CD4-positive, alpha-beta T cell treated with Interleukin-4 for 4 hours (primary cell): ENCODE data around the gene DNAJC10.
A peak's percentile ranks its signal among the peaks of the same experiment; 100 is the strongest.
"Not testable (repeated sequence)": the region's sequence is repeated elsewhere in the genome, so short reads cannot be mapped to it uniquely, and the experiment has no call there.

Experiments
- DNase-seq: peaks from one replicate; pipeline ENCODE4 v3.0.0-alpha.2; 2020

Gene DNAJC10, protein sequence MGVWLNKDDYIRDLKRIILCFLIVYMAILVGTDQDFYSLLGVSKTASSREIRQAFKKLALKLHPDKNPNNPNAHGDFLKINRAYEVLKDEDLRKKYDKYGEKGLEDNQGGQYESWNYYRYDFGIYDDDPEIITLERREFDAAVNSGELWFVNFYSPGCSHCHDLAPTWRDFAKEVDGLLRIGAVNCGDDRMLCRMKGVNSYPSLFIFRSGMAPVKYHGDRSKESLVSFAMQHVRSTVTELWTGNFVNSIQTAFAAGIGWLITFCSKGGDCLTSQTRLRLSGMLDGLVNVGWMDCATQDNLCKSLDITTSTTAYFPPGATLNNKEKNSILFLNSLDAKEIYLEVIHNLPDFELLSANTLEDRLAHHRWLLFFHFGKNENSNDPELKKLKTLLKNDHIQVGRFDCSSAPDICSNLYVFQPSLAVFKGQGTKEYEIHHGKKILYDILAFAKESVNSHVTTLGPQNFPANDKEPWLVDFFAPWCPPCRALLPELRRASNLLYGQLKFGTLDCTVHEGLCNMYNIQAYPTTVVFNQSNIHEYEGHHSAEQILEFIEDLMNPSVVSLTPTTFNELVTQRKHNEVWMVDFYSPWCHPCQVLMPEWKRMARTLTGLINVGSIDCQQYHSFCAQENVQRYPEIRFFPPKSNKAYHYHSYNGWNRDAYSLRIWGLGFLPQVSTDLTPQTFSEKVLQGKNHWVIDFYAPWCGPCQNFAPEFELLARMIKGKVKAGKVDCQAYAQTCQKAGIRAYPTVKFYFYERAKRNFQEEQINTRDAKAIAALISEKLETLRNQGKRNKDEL

DNA sequence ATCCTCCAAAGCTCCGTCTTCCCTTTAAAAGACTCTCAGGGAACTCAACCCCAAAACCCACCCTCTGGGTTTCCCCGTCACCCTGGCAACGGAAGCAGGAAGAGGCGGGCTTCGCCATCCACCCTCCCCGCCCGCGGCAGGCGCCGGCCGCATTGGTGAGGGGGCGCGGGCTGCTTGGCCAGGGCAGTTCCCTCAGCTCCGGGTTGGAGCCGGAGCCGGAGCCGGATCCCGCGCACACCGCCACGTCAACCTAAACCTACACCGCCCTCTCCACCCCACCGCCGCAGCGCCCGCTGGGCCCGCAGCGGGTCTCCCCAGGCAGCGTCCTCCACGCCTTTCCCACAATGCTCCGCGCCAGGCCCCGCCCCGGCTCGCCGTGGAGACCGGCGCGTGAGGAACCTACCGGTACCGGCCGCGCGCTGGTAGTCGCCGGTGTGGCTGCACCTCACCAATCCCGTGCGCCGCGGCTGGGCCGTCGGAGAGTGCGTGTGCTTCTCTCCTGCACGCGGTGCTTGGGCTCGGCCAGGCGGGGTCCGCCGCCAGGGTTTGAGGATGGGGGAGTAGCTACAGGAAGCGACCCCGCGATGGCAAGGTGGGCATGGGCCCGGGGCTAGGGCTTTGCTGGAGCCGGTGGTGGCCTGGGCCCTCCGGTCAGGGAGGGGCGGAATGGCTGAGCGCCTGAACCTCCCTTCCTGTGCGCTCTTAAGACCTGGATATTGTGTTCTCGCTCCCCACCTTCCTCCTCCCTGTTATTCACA lies at the start of gene DNAJC10:
Gene DNAJC10, plus strand, starts transcription at position 366 of the 758 bp plus-strand sequence. CDS start 1,830 bp downstream, outside the sequence.
- peak; percentile 88 for DNase-seq

DNA sequence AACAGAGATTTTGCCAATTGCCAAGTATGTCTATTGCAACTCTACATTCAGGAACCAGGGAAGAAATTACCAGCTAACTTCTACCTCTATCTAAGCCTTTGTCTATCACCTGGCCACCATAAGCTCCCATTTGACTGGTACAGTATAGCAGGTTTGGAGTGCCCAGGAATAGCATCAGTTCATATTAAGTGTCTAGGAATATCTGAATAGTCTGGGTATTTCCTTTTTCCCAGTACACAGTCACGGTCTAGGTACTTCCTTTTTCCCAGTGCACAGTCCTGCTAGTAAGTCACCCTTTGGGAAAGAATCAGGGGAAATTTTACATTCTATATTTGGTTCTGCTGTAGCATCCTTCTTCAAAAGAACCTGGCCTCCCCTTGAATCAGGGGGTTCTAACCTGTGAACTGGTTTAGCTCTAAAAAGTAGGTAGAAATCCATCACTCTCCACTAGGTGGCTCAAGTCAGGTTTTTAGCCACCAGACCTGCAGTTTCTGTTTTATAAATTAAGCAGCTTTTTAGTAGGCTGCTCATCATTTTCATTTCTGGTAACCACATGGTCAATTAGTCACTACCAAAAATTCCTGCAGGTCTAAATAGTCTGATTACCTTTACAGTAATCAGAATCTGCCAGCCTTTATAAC lies 49.3 kb upstream of the DNAJC10 start:
- peak; percentile 56 for DNase-seq

DNA sequence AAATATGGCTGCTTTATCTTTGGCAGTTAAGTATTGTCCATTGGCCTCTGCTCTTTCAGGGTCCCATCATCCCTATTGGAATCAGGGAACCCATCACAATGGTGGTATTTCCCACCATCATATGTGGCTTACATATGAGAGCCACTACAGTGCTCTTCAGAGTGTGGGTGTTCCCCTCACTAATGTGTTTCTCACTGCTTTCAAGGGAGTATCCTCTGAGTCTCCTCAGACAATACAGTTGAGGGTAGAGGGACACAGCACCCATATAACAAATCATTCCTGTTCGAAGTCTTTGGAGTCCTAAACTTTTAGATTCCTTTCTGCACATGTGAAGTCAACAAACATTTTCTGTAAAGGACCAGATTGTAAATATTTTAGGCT lies 48.8 kb upstream of the DNAJC10 start:
- no peak for DNase-seq

DNA sequence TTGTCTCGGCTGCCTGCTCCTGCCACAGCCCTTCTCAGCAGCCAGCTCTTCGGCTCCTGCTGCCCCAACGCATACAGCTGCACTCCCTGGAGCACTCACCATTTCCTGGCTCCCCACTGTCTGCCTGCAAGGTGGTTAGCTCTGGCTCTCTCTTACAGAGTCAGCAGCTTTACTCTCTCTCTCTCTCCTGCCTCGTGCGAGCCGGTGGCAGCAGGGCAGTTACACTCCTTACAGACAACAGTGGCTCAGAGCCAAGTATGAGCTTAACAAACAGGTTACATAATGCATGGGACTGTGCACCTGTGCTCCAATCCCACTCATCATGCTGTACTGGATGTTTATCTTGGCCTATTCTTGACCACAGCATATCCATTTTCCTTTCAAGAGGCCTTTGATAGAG lies 47.4 kb upstream of the DNAJC10 start:
- DNase-seq = no peak

DNA sequence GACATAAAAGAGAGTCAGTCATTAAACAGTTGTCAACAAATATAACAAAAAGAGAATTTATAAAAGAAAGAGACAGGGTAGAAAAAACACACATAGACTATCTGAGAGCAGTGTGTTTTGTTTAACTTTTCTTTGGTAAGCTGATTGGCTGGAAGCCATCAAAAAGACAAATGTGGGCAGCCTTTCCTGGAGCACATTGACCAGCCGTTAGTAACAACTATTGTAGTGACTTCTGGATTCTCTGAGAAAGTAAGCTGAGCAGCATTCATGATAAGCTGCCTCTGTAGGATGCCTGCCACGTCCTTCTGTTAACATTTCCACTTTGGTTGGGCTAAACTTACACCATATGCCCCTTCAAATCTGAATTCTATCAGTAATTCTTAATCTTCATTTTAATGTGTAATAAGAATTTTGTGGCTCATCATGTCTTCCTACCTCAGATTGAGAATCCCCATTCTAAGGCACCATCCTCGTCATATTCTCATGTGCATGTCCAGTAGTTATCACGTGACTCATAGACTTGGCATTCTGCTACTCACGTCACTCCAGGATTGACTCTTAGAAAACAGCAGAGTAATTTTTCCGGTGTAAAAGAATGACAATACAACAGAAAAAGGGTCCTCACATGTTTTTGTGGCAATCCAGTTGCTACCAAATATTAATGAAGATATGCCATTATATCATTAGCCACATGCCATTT lies 43.4 kb upstream of the DNAJC10 start:
- DNase-seq = no peak

DNA sequence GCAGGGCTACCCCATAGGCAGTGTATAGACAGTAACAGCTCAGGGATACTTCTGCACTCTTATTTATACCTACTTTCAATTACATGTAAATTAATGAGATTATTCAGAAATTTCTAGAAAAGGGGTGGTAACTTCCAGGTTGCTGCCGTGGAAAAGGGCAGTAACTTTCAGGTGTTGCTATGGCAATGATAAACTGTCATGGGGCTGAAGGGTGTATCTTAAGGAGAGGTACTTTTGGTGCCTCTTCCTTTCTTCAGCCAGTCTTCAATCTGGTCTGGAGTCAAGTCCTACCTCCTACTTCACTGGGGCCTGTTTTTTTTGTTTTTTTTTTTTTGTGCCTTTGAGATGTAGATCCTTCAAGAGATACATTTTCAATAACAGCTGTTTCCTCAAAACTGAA lies 35.2 kb upstream of the DNAJC10 start:
- no peak for DNase-seq

DNA sequence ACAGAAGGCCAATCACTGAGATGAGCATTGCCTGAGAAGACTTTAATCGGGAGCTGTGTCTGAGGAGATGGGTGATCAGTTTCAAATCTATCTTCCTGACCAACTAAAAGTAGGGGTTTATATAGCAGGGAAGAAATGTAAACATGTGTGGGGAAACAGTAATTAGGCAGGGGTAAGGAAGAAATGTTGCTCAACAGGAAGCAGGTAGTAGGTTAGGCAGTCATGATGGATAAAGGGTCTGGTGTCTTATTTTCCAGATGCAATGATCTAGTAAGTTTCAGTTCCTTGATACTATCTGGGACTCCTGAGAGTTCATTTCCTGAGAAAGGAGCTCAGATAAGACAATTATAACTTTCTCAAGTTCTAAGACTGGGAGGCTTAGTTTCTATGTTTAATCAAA lies 33.8 kb upstream of the DNAJC10 start:
- no peak for DNase-seq

DNA sequence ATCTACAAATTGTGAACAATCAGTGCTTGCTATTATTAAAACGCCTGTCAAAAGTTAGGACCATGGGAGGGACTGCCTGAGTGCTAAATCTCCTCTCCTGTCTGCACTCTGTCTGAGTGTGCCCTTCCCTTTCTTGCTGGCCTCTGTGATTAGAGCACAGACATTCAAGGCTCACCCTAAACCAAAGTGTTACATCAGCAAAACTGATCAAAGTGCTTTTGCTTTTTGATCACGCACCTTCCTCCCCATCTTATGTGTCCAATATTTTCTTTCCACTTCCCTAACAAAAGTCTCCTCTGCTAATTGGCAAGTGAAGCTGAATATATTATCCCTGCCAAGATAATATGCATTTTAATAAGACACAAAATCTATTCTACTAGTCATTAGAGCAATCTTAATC lies 30.5 kb upstream of the DNAJC10 start:
- DNase-seq = no peak

DNA sequence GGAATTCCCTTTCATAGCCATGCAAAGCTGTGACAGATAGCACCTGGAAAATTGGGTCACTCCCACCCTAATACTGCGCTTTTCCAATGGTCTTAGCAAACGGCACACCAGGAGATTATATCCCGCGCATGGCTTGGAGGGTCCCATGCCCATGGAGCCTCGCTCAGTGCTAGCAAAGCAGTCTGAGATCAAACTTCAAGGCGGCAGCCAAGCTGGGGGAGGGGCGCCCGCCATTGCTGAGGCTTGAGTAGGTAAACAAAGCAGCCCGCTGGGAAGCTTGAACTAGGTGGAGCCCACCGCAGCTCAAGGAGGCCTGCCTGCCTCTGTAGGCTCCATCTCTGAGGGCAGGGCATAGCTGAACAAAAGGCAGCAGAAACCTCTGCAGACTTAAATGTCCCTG lies 29.3 kb upstream of the DNAJC10 start:
- not testable (repeated sequence) for DNase-seq

DNA sequence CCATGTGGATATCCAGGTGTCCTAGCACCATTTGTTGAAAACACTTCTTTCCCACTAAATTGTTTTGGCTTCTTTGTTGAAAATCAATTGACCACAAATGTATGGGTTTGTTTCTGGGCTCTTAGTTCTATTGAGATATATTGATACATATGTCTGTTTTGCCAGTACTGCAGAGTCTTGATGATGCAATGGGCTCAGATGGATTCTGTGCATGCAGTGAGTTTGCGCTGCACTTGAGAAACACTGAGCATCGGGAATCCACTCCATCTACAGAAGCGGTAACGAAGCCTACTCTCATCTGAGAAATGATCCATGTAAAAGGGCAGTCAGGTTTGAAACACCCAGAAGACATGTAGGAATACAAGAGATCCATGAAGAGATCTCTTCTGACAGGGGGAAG lies 21.9 kb upstream of the DNAJC10 start:
- DNase-seq = no peak

DNA sequence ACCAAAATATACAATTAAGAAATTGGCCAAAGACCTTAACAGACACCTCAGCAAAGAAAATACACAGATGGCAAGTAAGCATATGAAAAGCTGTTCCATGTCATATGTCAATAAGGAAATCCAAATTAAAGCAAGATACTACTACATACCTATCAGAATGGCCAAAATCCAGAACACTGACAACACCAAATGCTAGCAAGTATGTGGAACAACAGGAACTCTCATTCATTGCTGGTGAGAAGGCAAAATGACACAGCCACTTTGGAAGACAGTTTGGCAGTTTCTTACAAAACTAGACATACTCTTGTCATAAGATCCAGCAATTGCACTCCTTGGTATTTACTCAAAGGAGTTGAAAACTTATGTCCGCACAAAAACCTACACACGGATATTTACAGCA lies 20.3 kb upstream of the DNAJC10 start:
- no peak for DNase-seq

DNA sequence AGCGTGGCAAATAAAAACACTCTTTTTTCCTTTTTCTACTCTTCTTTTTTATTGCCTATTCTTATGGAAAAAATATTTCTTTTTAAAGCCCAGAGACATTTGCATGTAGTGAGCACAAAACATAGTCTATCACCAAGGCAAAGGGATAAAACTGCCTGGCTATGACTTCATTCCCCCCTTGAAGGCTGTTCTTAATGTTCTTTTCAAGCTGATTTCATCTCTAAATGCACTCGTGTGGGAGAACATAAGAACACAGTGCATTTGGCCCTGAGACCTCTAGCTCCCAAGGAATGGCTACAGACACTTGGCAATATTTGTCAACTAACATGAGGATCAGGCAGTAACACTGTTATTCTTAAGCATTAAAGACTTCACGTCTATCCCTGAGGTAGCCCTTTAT lies 17.4 kb upstream of the DNAJC10 start:
- DNase-seq = no peak

DNA sequence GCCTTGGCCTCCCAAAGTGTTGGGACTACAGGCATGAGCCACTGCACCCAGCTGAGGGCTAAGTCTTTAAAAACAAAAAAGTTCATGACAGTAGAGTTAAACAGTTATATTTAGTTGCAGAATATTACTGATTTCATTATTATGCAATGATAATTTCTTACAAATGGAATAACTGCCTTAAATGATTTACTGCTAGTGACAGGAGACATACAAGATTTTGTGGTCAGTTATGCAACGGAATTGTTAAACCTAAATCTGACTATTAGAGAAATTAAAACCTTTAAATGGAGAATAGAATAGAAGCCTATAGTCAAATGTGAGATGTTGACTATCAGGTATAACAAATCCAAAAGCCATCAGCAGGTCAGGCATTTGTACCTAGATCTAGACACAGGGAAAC lies 10.3 kb upstream of the DNAJC10 start:
- DNase-seq = no peak

DNA sequence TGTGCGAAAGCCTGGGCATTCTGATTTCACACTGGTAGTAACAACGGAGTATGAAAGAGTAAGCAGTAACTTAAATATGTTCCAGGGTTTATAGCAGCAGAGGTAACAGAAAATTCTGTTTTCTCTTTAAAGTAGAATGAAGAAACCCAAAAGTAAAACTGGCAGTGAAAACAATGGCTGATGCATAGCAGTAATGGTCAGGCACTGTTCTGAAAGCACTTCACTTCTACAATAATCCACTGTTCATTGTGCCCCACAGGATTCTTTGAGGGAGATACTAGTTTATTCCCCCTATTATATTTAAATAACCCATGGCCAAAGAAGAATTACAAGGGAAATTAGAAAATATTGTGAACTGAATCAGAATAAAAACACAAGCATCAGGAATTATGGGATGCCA lies 9.3 kb upstream of the DNAJC10 start:
- no peak for DNase-seq

DNA sequence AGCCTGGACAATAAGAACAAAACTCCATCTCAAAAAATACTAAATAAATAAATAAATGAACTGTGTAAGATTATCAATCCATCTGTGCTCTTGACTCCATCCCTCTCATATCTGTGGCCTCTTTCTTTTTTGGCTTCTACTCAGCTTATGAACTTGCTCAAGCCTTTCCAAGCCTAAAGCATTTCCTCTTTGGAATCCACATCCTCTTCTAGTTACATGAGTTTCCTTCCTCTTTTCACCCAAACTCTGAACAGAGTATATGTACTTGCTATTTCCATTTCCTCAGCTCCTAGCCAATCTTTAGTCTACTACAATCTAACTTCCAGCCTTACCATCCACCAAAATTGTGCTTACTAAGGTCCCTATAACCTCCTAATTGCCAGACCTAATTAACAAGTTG lies 2.5 kb upstream of the DNAJC10 start:
- no peak for DNase-seq

DNA sequence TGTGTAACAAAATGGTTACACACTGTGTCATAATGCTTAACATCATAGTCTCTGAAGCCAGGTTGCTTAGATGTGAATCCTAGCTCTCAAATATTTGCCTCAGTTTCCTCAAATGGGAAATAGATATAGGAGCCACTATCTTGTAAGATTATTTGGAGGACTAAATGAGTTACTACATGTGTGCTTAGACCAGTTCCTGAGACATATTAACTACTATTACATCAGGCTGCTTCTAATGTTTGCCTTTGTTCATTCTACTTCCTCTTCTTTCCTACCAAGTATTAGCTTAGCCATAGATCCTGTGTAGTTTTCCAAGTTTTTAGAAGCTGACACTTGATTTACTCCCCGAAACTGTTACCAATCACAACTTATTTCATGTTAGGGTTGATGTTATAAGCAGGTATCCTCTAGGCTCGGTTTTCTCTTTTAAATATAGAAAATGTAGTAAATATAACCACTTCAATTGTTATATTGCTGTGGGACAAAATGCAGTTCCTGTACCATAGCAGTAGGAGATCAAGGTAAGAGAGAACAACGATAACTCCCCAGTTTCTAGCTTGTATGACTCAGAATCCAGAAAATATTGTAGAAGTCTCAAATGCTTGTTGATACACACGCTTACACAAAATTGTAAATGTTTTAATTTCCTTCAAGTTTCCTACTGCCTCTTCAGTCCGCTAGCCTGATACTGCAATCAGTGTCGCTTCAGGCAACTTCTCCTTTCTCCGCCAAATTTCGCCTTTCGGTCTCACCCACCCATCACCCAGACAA lies 751 bp upstream of the DNAJC10 start:
- peak; percentile 66 for DNase-seq

DNA sequence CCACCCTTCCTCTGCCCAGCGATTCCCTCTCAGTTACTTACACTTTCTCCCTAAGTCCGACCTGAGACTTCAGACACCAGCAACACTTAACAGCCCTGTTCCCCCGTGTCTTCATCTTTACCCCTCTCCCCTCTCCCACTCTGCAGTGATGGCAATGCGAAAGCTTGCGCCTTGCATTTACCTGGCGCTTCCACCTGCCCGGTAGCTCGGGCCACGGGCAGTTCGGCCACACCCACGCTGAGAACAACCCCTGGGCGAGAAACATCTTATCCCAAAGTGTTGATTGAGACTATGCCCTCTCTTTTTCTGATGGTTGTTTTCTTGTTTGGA lies 558 bp downstream of the DNAJC10 start:
- peak; percentile 6 for DNase-seq

DNA sequence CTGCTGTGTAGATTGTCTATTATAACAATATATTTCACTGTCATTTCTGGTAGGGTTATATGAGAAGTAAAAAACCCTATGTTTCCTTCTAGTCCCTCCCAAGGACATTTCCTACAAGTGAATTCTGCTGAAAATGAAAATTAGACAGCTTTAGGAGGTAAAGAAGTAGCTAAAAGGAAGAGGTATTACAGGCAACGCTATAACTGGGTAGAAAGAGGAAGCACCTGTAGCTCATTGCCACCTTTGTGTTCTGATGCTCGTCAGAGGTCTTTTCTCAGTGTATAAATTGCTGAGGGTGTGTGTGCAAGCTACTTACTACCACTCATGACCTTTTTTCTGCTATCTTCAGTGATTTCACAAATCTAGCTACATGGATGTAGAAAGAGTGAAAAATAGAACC lies 1.4 kb downstream of the DNAJC10 start:
- no peak for DNase-seq

DNA sequence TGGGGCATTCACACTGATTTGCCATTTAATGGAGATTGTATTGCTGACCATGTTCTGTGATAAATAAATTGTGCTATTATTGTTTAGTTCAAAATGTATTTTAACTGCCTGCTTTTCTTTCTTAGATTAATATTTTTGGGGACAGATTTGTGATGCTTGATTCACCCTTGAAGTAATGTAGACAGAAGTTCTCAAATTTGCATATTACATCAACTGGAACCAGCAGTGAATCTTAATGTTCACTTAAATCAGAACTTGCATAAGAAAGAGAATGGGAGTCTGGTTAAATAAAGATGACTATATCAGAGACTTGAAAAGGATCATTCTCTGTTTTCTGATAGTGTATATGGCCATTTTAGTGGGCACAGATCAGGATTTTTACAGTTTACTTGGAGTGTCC lies 1.8 kb downstream of the DNAJC10 start:
- no peak for DNase-seq

DNA sequence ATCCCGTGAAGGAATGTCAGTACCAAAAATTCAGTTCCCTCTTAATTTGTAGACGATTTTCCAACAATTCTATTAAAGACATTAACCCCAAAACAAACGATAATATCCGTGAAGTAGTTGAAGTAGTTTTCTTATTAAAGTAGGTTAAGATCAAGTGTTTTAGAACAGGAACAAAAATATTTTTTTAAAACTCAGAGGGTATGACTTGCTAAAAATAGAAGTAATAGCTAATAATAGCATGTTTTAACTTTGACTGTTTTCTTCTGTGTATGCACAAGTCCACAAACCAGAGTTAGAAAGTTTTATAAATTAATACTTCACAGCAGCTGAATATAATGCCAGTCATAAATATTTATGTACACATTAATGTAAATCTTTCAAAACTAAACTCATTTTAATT lies 2.4 kb downstream of the DNAJC10 start:
- DNase-seq = no peak

DNA sequence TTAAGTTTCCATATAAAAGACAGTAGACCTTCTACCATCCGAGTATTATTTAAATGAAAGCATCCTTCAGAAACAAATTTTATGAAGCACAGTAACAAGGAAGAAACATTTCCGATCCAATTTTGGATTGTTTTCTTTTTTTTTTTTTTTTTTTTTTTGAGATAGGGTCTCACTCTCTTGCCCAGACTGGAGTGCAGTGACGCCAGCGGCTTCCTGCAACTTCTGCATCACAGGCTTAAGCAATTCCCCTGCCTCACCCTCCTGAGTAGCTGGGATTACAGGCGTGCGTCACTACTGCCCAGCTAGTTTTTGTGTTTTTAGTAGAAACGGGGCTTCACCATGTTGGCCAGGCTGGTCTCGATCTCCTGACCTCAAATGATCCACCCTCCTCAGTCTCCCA lies 3.1 kb downstream of the DNAJC10 start:
- not testable (repeated sequence) for DNase-seq

DNA sequence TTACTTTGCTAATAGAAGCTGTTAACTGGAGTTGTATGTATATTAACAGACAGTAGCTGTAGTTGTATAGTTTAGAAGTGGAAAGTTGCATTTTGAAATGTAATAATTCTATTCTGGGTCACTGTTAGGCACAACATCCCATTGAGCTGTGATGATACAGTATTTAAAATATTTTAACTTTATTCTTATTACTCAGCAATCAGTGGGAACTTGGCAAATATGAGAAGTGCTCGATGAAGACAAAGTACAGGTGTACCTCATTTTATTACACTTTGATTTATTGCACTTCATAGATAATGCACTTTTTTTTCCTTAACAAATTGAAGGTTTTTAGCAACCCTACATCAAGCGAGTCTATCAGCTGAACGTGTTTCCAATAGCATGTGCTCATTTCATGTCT lies 8.6 kb downstream of the DNAJC10 start:
- DNase-seq = no peak
